Activated T-helper 1 cell treated with Interleukin-2 at 50 U/mL for 16 hours (primary cell): Measurements from ENCODE around the gene SHTN1.

ENCODE experiments used
- DNase-seq: peaks from one replicate; pipeline ENCODE4 v3.0.0-alpha.2; 2020; ENCODE audit warnings: low read depth

The SHTN1 gene, protein sequence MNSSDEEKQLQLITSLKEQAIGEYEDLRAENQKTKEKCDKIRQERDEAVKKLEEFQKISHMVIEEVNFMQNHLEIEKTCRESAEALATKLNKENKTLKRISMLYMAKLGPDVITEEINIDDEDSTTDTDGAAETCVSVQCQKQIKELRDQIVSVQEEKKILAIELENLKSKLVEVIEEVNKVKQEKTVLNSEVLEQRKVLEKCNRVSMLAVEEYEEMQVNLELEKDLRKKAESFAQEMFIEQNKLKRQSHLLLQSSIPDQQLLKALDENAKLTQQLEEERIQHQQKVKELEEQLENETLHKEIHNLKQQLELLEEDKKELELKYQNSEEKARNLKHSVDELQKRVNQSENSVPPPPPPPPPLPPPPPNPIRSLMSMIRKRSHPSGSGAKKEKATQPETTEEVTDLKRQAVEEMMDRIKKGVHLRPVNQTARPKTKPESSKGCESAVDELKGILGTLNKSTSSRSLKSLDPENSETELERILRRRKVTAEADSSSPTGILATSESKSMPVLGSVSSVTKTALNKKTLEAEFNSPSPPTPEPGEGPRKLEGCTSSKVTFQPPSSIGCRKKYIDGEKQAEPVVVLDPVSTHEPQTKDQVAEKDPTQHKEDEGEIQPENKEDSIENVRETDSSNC

DNA sequence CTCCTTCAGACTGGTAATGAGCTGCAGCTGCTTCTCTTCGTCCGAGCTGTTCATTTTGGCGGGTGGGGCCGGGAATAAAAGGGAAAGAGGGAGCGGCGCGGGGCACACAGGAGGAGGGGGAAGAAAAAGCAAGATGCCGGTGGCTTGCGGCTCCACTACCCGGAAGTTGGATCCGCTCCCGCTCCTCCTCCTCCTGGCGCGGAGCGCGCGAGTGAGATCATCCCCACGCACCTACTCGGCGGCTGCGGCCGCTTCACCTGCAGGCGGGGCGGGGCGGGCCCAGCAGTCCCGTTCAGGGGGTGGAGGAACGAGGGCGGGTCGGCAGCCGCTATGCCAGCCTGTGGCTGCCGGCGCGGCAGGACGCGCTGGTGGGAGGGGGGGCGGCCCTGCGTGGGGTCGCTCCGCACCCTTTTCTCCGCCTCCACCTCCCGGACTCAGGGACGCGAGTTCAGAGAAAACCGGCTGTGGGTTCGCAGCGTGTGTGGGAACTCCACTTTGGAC lies at the start of gene SHTN1:
TSS of gene SHTN1 (minus strand) at position 162 of the 501 bp plus-strand sequence. CDS start at position 54, 108 bp downstream.
- no peak for DNase-seq

DNA sequence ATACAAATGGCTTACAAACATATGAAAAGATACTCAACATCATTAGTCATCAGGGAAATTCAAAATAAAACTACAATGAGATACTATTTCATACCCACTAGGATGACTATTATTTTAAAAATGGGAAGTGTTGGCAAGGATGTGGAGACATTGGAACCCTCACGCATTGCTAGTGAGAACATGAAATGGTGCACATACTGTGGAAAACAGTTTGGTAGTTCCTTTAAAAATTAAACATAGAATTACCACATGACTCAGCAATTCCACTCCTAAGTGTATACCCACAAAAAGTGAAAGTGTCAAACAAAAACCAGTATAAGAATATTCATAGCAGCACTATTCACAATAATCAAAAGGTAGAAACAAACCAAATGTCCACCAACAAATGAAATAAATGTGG lies 48.5 kb upstream of the SHTN1 start:
- no peak for DNase-seq

DNA sequence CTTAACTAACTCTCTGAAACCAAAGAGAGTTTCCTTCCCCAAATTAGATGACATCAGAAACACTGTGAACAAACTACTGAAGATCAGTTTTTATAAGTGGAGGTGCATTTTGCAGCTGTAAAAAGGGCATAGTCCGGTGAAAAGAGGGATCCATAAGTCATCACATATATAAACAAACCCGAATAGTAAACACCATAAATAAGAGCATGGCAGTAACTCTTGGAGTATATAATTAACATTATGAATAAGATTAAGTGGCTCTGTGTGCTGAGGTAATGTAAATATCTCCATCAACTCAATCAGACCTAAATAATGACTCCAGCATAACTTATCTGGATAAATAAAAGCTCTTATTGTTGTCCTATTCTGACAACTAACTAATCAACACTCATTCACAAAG lies 43.0 kb upstream of the SHTN1 start:
- DNase-seq = no peak

DNA sequence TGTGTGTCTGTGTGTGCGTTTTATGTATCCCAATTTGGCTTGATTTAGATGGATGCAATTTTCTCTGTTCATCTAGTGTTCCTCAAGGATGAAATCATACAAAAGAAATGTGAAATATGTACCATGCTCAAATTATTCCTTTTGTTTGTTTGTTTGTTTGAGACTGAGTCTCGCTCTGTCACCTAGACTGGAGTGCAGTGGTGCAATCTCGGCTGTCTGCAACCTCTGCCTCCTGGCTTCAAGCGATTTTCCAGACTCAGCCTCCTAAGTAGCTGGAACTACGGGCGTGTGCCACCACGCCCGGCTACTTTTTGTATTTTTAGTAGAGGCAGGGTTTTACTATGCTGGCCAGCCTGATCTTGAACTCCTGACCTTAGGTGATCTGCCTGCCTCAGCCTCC lies 11.3 kb upstream of the SHTN1 start:
- DNase-seq = no peak

DNA sequence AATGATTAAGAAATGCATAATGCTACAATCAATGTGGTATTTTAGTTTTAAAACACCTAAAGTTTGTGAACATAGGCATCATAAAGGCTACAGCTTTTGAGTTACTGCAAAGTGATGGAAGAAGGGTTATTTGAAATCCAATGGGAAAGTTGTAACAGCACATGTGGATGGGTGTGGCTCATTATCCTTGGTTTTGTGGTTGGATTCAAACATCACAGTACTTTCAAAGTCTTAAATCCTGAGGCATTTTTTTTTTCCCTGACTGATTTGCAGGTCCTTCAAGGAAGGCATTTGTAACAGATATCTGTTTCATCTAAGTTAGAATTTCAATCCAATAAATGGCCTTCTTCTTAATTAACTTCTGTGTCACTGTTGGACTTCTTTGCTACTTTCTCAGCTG lies 9.8 kb upstream of the SHTN1 start:
- no peak for DNase-seq

DNA sequence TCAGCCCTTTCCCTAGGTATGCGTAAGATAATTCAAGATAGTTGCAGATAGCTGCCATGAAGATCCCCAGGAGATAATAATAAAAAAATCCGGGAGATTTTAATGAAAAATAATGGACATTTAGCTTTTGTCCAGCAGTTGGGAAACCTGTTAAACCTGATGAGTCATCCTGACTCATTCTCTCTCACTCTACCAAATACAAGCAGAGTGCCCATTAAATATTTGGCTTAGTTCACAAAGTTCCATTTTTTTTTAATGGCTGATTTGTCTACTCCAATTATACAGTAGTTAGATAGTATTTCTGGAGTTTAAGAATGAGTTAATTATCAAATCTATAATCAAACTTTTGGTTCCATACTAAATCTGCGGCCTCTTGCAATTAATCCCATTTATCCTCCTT lies 2.1 kb upstream of the SHTN1 start:
- DNase-seq = no peak

DNA sequence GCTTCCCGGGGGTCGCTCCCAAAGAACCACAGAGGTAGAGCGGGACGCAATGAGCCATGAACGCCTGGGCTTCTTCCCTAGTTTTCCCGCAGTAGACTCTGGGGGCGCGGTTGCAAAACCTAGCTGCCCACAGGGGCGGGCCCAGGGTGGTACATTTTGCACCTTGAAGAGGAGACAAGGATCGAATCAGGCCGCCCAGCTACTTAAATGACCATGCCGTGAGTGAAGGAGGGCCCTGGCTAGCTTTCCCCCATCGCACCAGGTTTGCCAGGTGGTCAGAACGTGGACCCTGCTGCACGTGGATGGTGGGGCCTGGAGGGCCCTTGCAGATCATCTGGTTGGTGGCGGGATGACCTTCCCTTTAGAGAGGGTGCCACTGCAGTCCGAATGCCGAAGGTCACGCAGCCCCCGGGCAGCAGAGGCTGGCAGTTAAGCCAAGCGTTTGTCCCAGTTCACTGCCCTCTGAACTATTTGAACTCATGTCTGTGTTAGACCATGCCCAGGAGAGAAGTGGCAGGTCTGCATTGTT lies 604 bp upstream of the SHTN1 start:
- DNase-seq = no peak

DNA sequence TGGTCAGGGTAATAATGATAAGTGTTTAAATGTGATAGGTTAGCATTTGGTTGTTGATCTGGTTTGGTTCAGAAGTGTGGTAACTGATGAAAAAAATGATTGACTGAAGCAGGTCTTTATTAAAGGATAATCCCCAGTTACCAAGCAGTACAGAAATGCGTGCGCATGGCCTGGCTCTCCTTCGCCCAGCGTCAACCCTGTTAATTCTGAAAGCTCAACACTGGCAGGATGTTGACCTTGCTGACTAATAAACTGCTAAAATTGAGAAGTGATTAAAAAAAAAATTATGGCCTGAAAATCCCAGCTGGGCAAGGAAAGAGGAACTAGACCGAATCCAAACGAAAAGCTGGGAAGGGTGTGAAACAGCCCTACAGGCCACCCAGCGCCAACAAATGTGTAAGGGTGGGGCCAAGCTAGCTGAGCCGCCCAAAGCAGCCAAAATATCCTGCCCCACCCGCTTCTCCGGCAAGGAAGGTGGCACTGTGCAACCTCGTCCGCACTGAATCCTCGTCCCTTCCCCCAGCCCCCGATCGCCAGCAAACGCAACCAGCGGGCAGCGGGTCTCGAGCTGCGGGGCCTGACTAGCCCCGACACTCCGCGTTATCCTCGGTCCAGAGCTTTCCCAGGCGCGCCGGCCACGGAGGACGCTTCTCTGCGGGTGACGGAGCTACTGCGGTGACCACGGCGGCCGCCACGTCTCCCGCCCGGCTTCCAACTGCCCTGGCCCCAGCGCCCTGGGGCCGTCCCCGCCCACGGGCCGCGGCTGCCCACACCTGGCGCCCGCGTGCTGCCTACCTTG lies 561 bp downstream of the SHTN1 start:
- DNase-seq = no peak

DNA sequence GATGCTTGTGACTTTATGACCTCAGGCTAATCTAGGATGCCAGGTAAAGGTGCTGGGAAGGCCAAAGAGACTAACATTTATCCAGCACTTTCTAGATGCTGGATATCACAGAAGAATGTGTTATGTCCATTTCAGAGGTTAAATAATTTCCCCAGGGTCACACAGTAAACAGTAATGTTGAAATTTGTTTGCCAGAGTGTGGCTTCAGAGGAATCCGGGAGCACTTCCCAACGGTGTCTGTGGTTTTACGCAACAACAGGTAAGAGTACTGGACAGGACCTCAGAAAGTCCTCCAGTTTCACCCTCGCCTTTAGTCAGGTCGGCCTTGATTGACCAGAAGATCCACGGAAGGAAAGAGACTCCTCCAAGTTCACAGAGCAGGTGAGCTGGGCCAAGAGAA lies 1.7 kb downstream of the SHTN1 start:
- no peak for DNase-seq

DNA sequence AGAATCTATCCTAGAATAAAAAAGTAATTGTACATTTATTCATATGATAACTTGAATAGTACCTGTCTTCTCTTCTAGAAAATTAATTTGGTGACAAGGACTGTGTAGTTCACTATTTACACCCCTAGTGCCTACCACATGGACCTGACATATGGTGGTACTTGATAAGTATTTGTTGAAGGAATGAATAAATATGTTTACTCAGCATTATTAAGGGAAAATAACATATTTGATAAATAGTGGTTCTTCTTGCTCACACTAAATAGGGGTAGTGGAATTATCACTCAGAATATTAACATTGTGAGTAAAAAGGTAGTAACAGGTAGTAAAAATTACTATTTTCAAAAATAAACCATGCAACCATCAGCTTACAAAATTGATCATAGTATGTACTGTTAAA lies 2.8 kb downstream of the SHTN1 start:
- DNase-seq = no peak

DNA sequence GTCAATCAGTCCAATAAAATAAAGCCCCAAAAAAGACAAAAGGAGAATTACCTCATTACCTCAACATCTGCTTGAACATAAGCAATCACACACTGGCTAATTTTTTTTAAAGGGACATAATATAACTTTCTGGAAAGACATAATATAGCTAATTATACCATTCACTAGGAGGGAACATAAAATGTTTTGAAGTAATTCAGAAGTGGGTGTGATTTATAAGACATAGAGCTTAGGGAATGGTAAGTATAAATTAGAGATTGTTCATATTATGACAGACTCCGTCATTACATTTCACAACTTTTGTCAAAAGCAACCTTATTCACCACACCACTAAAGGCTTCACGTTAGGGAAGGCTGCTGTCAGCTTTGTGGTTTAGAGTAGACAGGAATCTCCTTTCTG lies 3.8 kb downstream of the SHTN1 start:
- no peak for DNase-seq

DNA sequence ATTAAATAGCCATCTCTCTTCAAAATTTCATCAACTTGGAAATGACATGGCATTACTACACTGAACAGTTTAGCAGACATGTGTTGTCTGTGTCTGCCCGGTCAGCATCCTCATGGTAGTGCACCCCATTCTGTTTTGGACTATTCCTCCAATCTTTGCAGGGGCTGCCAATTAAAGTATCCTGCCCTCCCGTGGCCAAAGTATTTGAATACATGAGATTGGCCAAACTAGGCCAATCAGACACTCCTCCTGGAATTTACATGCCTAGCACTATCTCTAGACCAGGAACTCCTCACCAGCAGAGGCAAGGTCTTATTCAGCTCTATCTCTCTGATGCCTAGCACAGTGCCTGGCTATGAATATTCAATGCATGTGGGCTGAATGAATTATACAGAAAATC lies 4.4 kb downstream of the SHTN1 start:
- no peak for DNase-seq

DNA sequence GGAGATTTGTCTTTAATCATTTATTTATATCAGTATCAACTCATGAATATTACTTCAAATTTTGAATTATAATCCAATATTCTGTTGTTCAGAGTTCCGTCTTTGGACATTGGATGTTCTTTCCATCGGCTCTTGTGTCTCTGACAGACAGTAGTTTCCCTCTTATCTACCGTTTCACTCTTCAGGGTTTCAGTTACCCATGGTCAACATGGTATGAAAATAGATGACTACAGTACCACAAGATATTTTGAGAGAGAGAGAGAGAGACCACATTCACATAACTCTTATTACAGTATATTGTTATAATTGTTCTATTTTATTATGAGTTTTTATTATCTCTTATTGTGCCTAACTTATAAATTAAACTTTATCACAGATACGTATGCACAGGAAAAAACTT lies 6.8 kb downstream of the SHTN1 start:
- DNase-seq = no peak

DNA sequence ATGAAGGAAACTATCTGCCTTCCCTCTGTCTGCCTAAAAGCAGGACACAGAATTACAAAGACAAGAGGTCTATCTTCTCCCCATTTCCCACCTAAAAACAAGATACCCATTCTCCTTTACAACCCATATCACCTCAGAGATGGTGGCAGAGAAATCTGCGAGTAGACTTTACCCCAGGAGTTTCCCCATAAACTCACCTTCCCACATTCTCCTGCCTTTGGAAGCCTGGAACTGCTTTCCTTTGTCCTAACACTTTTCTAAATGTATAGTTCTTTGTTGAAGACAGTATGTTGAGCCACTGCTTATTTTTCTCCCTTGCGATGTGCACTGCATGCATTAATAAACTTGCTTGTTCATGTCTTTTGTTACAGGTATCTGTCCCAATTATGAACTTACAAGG lies 8.0 kb downstream of the SHTN1 start:
- no peak for DNase-seq

DNA sequence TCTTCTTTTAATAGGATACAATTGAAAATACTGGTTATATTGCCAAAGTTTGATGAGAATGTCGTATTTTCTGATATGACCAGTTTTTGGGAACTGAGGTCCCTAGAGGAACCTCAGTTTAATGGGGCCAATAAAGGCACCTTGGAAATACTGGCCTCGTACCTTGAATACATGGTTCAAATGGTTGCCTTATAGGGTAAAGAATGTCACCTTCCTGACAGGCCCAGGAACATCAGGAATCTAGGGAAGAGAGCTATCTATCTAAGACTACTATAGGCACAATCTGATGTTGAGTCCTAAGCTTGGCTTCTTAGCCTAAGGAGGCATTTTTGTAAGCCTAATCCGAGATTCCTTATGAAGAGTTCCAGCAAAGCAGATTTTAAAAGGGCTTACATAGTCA lies 9.3 kb downstream of the SHTN1 start:
- DNase-seq = no peak

DNA sequence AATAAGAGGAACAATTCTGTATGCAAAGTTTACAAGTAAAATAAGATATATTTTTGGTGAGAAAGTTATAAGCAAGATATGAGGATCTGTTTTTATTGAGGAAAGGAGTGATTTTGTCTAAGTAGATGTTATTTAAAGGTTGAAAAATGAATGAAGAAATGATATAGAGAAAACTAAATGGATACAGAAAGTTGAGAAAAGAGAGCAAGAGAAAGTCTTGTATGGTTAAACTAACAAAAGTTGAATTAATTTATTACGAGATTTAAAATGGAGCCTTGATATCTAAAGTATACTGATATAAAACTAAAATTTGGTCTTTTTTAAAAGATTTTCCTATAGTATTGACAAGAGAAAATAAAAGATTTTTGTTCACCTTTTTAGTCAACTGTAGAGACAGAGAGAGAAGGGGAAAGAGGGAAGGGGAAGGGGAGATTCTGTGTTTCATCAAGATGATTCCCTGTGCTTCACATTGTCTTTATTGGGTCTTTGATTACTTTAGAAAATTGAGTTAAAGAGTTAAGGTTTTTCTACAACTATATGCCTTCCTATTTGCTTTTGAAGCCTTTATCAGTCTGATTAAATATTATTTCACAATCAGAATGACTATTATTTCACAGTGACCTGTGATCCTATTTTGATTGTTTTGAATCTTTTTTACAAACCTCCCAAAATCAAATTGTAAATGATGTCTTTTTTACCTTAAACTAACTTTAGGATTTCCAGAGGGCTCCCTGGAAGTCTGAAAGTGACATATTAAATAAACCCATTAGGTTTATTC lies 10.7 kb downstream of the SHTN1 start:
- DNase-seq = no peak

DNA sequence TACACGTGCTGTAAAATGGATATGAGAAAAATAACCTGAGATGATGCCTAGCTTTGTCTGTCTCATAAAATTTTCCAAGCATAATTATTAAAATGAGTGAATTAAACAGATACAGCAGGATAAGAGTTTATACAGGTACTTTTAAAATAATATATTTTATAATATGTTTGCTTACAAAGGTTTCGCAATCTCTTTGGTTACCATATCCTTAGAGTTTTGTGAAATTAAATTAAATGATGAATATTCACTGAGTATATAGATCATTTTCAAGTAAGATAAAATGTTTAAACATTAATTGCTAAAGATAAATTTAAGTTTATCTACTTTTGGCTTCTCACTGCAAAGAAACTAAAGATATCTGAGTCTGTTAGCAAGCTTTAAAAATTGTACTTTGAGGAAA lies 11.4 kb downstream of the SHTN1 start:
- DNase-seq = no peak

DNA sequence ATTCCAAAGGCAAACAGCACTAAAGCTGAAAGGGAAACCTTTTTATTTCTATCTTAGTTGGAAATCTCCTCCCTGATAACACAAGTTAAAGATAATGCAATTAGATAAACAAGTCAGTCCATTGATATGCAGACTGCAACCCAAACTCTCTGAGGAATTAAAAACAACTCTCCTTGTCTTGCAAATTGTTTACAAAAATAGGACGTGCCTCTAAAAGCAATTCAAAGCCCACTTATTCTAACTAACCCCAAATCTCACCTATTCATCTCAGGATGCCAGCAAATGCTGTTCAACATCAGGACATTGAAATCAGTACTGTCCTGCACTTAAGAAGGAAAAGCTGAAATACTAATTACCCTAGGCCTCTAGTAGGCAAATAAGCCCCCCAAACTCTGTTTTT lies 12.8 kb downstream of the SHTN1 start:
- no peak for DNase-seq

DNA sequence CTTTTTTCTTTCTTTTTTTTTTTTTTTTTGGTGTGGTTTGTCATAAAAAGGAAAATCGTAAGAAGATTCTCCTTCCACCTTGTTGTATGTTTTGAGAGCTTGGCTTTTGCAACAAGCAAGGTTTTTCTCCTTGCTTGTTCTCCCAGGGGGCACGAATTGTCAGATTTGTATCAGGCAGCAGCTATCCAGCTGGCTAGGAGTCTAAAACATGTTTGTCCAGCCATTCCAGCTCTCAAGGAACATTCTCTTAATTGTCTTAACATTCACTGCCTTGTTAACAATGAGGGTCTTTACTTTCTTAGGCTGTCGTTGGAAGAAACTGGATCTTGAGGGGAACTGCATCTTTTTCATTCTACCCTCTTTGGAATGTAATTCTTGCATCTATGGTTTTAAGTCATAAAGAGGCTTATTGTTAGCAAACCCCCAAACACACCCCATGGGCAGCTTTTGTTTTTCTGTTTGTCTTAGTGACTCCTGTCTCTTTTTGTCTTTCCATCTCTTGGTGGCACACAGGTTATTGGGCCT lies 14.6 kb downstream of the SHTN1 start:
- no peak for DNase-seq

DNA sequence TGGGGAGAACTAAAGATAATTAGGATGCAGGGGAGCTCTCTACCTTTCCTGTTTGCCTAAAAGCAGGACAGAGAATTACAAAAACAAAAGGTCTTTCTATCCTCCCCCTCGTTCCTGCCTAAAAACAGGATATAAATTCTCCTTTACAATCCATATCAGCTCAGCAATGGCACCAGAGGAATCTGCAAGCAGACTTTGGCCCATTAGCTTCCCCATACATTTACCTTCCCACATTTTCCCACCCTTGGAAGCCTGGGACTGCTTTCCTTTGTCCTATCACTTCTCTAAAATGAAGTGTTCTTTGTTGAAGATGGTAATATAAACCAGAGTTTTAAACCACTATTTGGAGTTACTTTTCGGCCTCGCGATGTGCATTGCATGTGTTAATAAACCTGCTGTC lies 15.5 kb downstream of the SHTN1 start:
- DNase-seq = no peak

DNA sequence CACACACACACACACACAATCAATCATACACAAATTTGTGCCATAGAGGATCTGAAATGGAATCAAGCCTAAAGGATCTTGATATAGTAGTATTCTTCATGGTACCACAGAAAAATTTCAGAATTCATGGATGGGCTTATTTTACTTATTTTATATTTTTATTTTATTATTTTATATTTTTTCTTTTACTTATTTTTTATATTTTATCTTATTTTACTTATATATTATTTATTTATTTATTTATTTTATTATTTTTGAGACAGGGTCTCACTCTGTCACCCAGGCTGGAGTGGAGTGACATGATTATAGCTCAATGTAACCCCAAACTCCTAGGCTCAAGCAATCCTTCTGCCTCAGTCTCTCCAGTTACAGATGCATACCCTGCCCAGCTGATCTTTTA lies 16.7 kb downstream of the SHTN1 start:
- DNase-seq = no peak

DNA sequence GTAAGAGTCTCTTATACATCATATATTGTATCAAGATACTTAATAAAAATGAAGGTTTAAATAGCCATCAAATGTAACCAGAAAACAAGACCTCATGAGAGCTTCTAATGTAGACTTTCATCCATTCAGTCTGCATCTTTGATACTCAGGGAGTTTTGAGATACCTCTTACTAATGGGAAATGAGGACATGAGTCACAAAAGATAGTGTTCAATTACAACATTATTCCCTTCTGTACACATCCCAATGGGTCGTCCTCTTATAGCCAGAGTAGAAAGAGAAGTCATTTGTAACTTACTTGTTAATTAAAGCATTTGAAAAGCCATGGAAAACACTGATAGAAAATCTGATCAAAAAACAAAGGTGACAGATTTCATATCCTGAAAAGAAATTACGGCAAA lies 19.4 kb downstream of the SHTN1 start:
- DNase-seq = no peak
